Measurements from ENCODE around the gene PLEKHG5. TPM values are rescaled to one million over a fixed set of nuclear protein-coding genes. Genes with fewer than 3 reads are reported as not detected.

Gene PLEKHG5
- polyA plus RNA-seq, 1 experiment = 4.2 TPM

- DNase-seq (ENCODE audit: low read depth, low spot score) = no peak
- POLR2A ChIA-PET = no interaction called here
Observed at GRCh38 chr1:6445062-6445763, 46.3 kb downstream of the PLEKHG5 start.

GRCh38 chr1:6444377-6444776 is 47.1 kb downstream of the PLEKHG5 start:
- H3K9me3 ChIP-seq (ENCODE audit: control insufficient read depth, insufficient read depth, low read length) = peaks cover 6% of the 10 kb centered on the region; the same call in 1 of the 2 replicates
- ChIA-PET CTCF (no interaction called here), POLR2A (no interaction called here)
- DNase-seq (ENCODE audit: low read depth, low spot score) = no peak
- no peak overlapping the region for H3K27ac ChIP-seq (ENCODE audit: low read depth, low read length)
- peaks cover 52% of the 10 kb centered on the region for H3K27me3 ChIP-seq (ENCODE audit: control insufficient read depth, insufficient read depth, low read length)
- TF ChIP-seq CTCF (IDR thresholded peaks at IDR 0.05; ENCODE audit: low read depth, low read length) = no peak
- H3K4me3 ChIP-seq (ENCODE audit: low read depth, low read length) = no peak overlapping the region

More at GRCh38 chr1:6445062-6445763, 46.3 kb downstream of the PLEKHG5 start:
- peak; percentile 64 for TF ChIP-seq CTCF (IDR thresholded peaks at IDR 0.05; ENCODE audit: low read depth, low read length)
- Histone ChIP-seq H3K27me3 (ENCODE audit: control insufficient read depth, insufficient read depth, low read length) (peaks cover 61% of the 10 kb centered on the region), H3K4me3 (ENCODE audit: low read depth, low read length) (no peak overlapping the region), H3K9me3 (ENCODE audit: control insufficient read depth, insufficient read depth, low read length) (peaks cover 6% of the 10 kb centered on the region; the same call in 1 of the 2 replicates), H3K27ac (ENCODE audit: low read depth, low read length) (no peak overlapping the region)
- CTCF ChIA-PET = interaction anchor here (0.6 to 1.4 kb wide), 2 partner anchors 7 to 22 kb away, joined by 3 to 4 read pairs; no protein-coding TSS in a partner anchor

- peaks cover 47% of the 10 kb centered on the region for H3K27me3 ChIP-seq (ENCODE audit: control insufficient read depth, insufficient read depth, low read length)
- no peak for DNase-seq (ENCODE audit: low read depth, low spot score)
Observed at GRCh38 chr1:6443339-6444115, 47.9 kb downstream of the PLEKHG5 start.

GRCh38 chr1:6441586-6441985 is 49.9 kb downstream of the PLEKHG5 start:
- Histone ChIP-seq H3K4me3 (ENCODE audit: low read depth, low read length) (no peak overlapping the region), H3K27me3 (ENCODE audit: control insufficient read depth, insufficient read depth, low read length) (peaks cover 29% of the 10 kb centered on the region), H3K9me3 (ENCODE audit: control insufficient read depth, insufficient read depth, low read length) (no peaks in the 10 kb centered on the region), H3K27ac (ENCODE audit: low read depth, low read length) (no peak overlapping the region)
- TF ChIP-seq CTCF (IDR thresholded peaks at IDR 0.05; ENCODE audit: low read depth, low read length) = no peak
- no peak for DNase-seq (ENCODE audit: low read depth, low spot score)
- ChIA-PET POLR2A (no interaction called here), CTCF (interaction anchor here (0.6 to 1.5 kb wide), 3 partner anchors 33 to 79 kb away, joined by 4 to 6 read pairs (median 6); no protein-coding TSS in a partner anchor)

More at GRCh38 chr1:6443339-6444115, 47.9 kb downstream of the PLEKHG5 start:
- ChIA-PET POLR2A (interaction anchor here (0.7 kb wide), 1 partner anchor 1008 kb away, joined by 6 read pairs; no protein-coding TSS in a partner anchor), CTCF (interaction anchor here (0.6 to 1.0 kb wide), 4 partner anchors 15 to 75 kb away, joined by 3 to 5 read pairs (median 4); no protein-coding TSS in a partner anchor)
- Histone ChIP-seq H3K9me3 (ENCODE audit: control insufficient read depth, insufficient read depth, low read length) (peaks cover 6% of the 10 kb centered on the region; the same call in 1 of the 2 replicates), H3K4me3 (ENCODE audit: low read depth, low read length) (no peak overlapping the region), H3K27ac (ENCODE audit: low read depth, low read length) (no peak overlapping the region)
- no peak for TF ChIP-seq CTCF (IDR thresholded peaks at IDR 0.05; ENCODE audit: low read depth, low read length)
